ENCODE results near the gene PRKCSH.
A peak's percentile ranks its signal among the peaks of the same experiment; 100 is the strongest.
"Not testable (repeated sequence)": the region's sequence is repeated elsewhere in the genome, so short reads cannot be mapped to it uniquely, and the experiment has no call there.

Gene PRKCSH

GRCh38 chr19:11399667-11400066 is 35.8 kb upstream of the PRKCSH start:
- TF ChIP-seq CTCF (IDR thresholded peaks at IDR 0.05; ENCODE audit: low read depth, low read length, missing control alignments), result no peak
- no peak for DNase-seq (ENCODE audit: low read depth)
- in situ Hi-C loops (cut with HindIII; ENCODE audit: low sequenced_read_pairs), result no loop called here
- H3K4me3 ChIP-seq (ENCODE audit: low read depth, low read length), result no peak overlapping the region

DNA sequence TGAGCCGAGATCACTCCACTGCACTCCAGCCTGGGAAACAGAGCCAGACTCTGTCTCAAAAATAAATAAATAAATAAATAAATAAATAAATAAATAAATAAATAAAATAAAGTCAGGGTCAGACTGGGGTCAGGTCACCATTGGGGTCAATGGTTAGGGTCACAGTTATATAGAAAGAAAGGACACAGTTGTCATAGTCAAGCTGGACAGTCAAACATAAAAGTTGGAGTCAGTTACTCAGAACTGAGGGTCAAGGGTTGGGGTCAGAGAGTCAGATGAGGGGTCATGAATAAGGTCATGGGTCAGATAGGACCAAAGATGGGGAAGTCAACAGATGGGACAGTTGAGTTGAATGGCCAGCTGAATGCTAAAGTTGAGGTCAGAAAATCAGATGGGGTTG is 34.6 kb upstream of the PRKCSH start:
- DNase-seq (ENCODE audit: low read depth), result no peak
- no peak for TF ChIP-seq CTCF (IDR thresholded peaks at IDR 0.05; ENCODE audit: low read depth, low read length, missing control alignments)
- in situ Hi-C loops (cut with HindIII; ENCODE audit: low sequenced_read_pairs), result no loop called here
- H3K4me3 ChIP-seq (ENCODE audit: low read depth, low read length), result no peak overlapping the region

- in situ Hi-C loops (cut with HindIII; ENCODE audit: low sequenced_read_pairs), result no loop called here
These were observed 33.5 kb upstream of the PRKCSH start for GRCh38 chr19:11401808-11402543.

DNA sequence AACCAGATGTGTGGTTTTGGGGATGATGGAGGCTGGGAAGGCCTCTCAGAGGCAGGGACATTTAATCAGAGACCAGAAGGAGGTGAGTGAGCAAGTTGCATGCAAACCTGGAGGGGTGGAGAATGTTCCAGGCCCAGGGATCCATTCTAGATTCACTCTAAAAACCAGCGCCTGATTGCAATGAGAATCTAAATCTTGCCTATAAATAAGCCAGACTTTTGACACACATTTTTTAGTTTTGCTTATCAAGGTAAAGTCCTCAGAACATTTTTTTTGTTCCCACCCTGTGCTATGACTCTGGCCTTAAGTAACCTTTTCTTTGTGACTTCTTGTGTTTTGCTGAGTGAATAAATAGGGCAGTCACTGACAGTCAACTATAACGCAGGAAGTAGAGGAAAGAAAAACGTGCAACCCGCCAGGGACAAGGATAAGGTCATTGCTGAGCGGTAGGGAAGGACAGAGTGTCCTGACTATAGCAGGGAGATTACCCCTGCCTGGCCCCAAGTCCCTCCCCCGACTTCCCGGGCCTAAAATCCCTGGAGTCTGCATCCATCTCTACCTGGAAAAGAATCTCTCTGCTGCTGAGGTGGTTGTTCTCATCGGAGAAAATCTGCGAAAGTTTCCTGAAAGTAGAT is 30.7 kb upstream of the PRKCSH start:
- no peak for DNase-seq (ENCODE audit: low read depth)

More at GRCh38 chr19:11401808-11402543, 33.5 kb upstream of the PRKCSH start:
- H3K4me3 ChIP-seq (ENCODE audit: low read depth, low read length), result no peak overlapping the region
- DNase-seq (ENCODE audit: low read depth), result no peak
- TF ChIP-seq CTCF (IDR thresholded peaks at IDR 0.05; ENCODE audit: low read depth, low read length, missing control alignments), result no peak

DNA sequence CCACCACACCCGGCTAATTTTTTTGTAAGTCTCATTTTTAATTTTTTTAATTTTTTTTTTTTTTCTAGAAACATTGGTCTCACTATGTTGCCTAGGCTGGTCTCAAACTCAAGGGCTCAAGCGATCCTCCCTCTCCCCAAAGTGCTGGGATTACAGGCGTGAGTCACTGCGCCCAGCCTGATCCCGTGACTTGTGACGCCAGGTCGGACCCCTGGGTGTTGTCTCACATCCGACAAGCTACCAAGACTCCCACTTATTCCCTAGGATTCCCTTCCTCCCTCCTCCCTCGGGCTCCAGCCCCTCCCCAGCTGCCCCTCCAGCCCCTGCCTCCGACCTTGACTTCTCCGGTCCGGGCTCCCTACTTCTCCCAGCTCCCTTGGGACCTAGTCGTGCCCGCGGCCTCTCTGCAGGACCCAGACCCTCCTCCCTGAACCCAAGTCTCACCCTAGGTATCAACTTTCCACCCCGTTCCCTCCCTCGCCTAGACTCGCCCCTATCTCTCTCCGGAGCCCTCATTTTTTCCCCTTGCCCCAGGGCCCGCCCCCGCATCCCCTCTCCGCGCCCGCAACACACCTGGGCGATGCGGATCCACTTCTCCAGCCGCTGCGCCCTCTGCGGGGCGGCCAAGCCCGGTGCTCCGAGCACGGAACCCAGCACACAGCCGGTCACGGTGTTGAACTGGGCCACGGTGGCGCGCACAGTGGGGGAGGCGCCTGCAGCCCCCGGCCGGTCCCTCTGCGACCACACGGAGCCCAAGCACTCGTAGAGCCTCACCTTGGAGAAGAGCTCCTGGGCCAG is 29.4 kb upstream of the PRKCSH start:
- no peak for DNase-seq (ENCODE audit: low read depth)
- TF ChIP-seq CTCF (IDR thresholded peaks at IDR 0.05; ENCODE audit: low read depth, low read length, missing control alignments), result peak; percentile 43
- no peak overlapping the region for H3K4me3 ChIP-seq (ENCODE audit: low read depth, low read length)
- in situ Hi-C loops (cut with HindIII; ENCODE audit: low sequenced_read_pairs), result no loop called here

More for the DNA sequence above, 30.7 kb upstream of the PRKCSH start:
- TF ChIP-seq CTCF (IDR thresholded peaks at IDR 0.05; ENCODE audit: low read depth, low read length, missing control alignments), result no peak
- in situ Hi-C loops (cut with HindIII; ENCODE audit: low sequenced_read_pairs), result no loop called here
- no peak overlapping the region for H3K4me3 ChIP-seq (ENCODE audit: low read depth, low read length)

GRCh38 chr19:11406703-11407236 is 28.7 kb upstream of the PRKCSH start:
- DNase-seq (ENCODE audit: low read depth), result not testable (repeated sequence)

More at GRCh38 chr19:11406703-11407236, 28.7 kb upstream of the PRKCSH start:
- in situ Hi-C loops (cut with HindIII; ENCODE audit: low sequenced_read_pairs); H3K4me3 ChIP-seq (ENCODE audit: low read depth, low read length): not testable (repeated sequence)

Data from astrocyte of the cerebellum (primary cell).